HepG2 (cell line): Measurements from ENCODE around the gene SCGB2B2. TPM values are rescaled to one million over a fixed set of nuclear protein-coding genes. Genes with fewer than 3 reads are reported as not detected.

Experiments
- BHLHE40 ChIP-seq: IDR thresholded peaks from 2 replicates; pipeline ENCODE4 v1.6.1; 2011; ENCODE audit warnings: low read length, improper control_type of control experiment
- DNMT1 ChIP-seq: sonication (generic); formaldehyde crosslinking; IDR thresholded peaks from 2 replicates; pipeline ENCODE4 v1.5.1; 2020; ENCODE audit warnings: mild to moderate bottlenecking, missing genetic modification reagents
- FIP1L1 ChIP-seq: fragments of 200-400 bp; formaldehyde crosslinking; IDR thresholded peaks from 2 replicates; pipeline ENCODE4 v1.6.1; 2018; ENCODE audit warnings: low read depth, mild to moderate bottlenecking, low read length, moderate library complexity, borderline replicate concordance; ENCODE audit not compliant: insufficient read depth
- GMEB1 ChIP-seq: sonication (generic); formaldehyde crosslinking; IDR thresholded peaks from 2 replicates; pipeline ENCODE4 v1.5.1; 2020; ENCODE audit warnings: missing genetic modification reagents, mild to moderate bottlenecking, borderline replicate concordance
- HNF1B ChIP-seq: sonication (generic); formaldehyde crosslinking; IDR thresholded peaks from 2 replicates; pipeline ENCODE4 v1.5.1; 2020; ENCODE audit warnings: mild to moderate bottlenecking, moderate library complexity, missing genetic modification reagents
- HNF4A ChIP-seq: sonication (generic); formaldehyde crosslinking; IDR thresholded peaks from 2 replicates; pipeline ENCODE4 v1.4.0; 2020; ENCODE audit warnings: missing genetic modification reagents
- IKZF5 ChIP-seq: IDR thresholded peaks from 2 replicates; pipeline ENCODE4 v1.6.1; 2018; ENCODE audit warnings: missing genetic modification reagents, mild to moderate bottlenecking, missing compliant biosample characterization
- IRF2 ChIP-seq: IDR thresholded peaks from 2 replicates; pipeline ENCODE4 v1.6.1; 2018; ENCODE audit warnings: missing genetic modification reagents, missing compliant biosample characterization
- ISL2 ChIP-seq: sonication (generic); formaldehyde crosslinking; IDR thresholded peaks from 2 replicates; pipeline ENCODE4 v1.5.0; 2020; ENCODE audit warnings: missing genetic modification reagents
- NFRKB ChIP-seq: fragments of 450-650 bp; IDR thresholded peaks from 2 replicates; pipeline ENCODE4 v1.6.1; 2017
- RARA ChIP-seq: IDR thresholded peaks from 2 replicates; pipeline ENCODE4 v1.6.1; 2016; ENCODE audit warnings: missing genetic modification reagents, missing compliant biosample characterization
- REPIN1 ChIP-seq: sonication (generic); formaldehyde crosslinking; IDR thresholded peaks from 2 replicates; pipeline ENCODE4 v1.8.0; 2022; ENCODE audit warnings: missing genetic modification reagents, low read depth, mild to moderate bottlenecking, borderline replicate concordance
- RXRB ChIP-seq: IDR thresholded peaks from 2 replicates; pipeline ENCODE4 v1.6.1; 2016; ENCODE audit warnings: borderline replicate concordance, missing genetic modification reagents, missing compliant biosample characterization
- SALL2 ChIP-seq: sonication (generic); formaldehyde crosslinking; IDR thresholded peaks from 2 replicates; pipeline ENCODE4 v1.8.1; 2023; ENCODE audit warnings: mild to moderate bottlenecking, missing genetic modification reagents, inconsistent platforms
- TBX3 ChIP-seq: fragments of 450-650 bp; IDR thresholded peaks from 2 replicates; pipeline ENCODE4 v1.6.1; 2017; ENCODE audit warnings: antibody characterized with exemption, mild to moderate bottlenecking, inconsistent platforms, borderline replicate concordance
- THRA ChIP-seq: sonication (generic); formaldehyde crosslinking; IDR thresholded peaks from 2 replicates; pipeline ENCODE4 v1.4.0; 2020; ENCODE audit warnings: missing genetic modification reagents, borderline replicate concordance
- TSC22D2 ChIP-seq: sonication (generic); formaldehyde crosslinking; IDR thresholded peaks from 2 replicates; pipeline ENCODE4 v1.5.1; 2020; ENCODE audit warnings: missing genetic modification reagents, mild to moderate bottlenecking, borderline replicate concordance
- ZFP62 ChIP-seq: sonication (generic); formaldehyde crosslinking; IDR thresholded peaks from 2 replicates; pipeline ENCODE4 v1.4.0; 2020; ENCODE audit warnings: missing genetic modification reagents
- ZFX ChIP-seq: sonication (generic); formaldehyde crosslinking; IDR thresholded peaks from 2 replicates; pipeline ENCODE4 v1.4.0; 2020; ENCODE audit warnings: mild to moderate bottlenecking, low read depth, missing genetic modification reagents, moderate library complexity
- ZKSCAN1 ChIP-seq: fragments of 150-350 bp; IDR thresholded peaks from 2 replicates; pipeline ENCODE4 v1.6.1; 2014; ENCODE audit warnings: low read length
- ZNF12 ChIP-seq: sonication (generic); formaldehyde crosslinking; IDR thresholded peaks from 2 replicates; pipeline ENCODE4 v1.5.0; 2020; ENCODE audit warnings: missing genetic modification reagents
- ZNF251 ChIP-seq: sonication (generic); formaldehyde crosslinking; IDR thresholded peaks from 2 replicates; pipeline ENCODE4 v1.9.0; 2021; ENCODE audit warnings: mild to moderate bottlenecking, missing genetic modification reagents
- ZNF260 ChIP-seq: sonication (generic); formaldehyde crosslinking; IDR thresholded peaks from 2 replicates; pipeline ENCODE4 v1.4.0; 2020; ENCODE audit warnings: missing genetic modification reagents, low read depth, mild to moderate bottlenecking, borderline replicate concordance
- ZNF329 ChIP-seq: sonication (generic); formaldehyde crosslinking; IDR thresholded peaks from 2 replicates; pipeline ENCODE4 v1.9.0; 2021; ENCODE audit warnings: low read depth, mild to moderate bottlenecking, missing genetic modification reagents
- ZNF558 ChIP-seq: sonication (generic); formaldehyde crosslinking; IDR thresholded peaks from 2 replicates; pipeline ENCODE4 v1.9.0; 2022; ENCODE audit warnings: mild to moderate bottlenecking, missing genetic modification reagents, borderline replicate concordance
- ZNF816 ChIP-seq: sonication (generic); formaldehyde crosslinking; IDR thresholded peaks from 2 replicates; pipeline ENCODE4 v1.8.0; 2022; ENCODE audit warnings: missing genetic modification reagents, mild to moderate bottlenecking, borderline replicate concordance
- polyA plus RNA-seq, 8 experiments: library from polyadenylated mRNA; depleted of rRNA in 3 of 8; stranded (reverse) in 7 of 8; unstranded in 1 of 8; fragments of >200 nt; fragmentation: Illumina TruSeq in 4 of 8; extraction: Trizol in 4 of 8; gene quantifications; 2 replicates each; pipeline versions ENCODE4 v1.2.1 to v1.2.3, GENCODE V29; 2011 to 2016; ENCODE audit warnings: low read depth in 4 of 8, missing spikeins in 1 of 8, mixed read lengths in 1 of 8; ENCODE audit not compliant: insufficient read depth in 1 of 8
- total RNA-seq, 5 experiments: library from RNA; depleted of rRNA; stranded (reverse); fragments of >200 nt; fragmentation: Illumina TruSeq; extraction: Trizol; gene quantifications; 2 replicates each; pipeline ENCODE4 v1.2.3, GENCODE V29; 2016; ENCODE audit warnings: low read depth in 1 of 5

SCGB2B2 gene
- total and polyA plus RNA-seq, 2 of the 13 experiments (the other 11 are each of a cell fraction or from before 2014, with no cell fraction given): 0.03 TPM; not detected in 1

GRCh38 chr19:34725400-34725799 is 48.4 kb upstream of the SCGB2B2 start (continued):
- no peak for TF ChIP-seq ZKSCAN1
- TF ChIP-seq TSC22D2 (CRISPR knock-in tag): no peak
- no peak for TF ChIP-seq FIP1L1
- peak; percentile 48; the same call in 1 of the 2 replicates for TF ChIP-seq HNF1B
- TF ChIP-seq ZFX (CRISPR knock-in tag): no peak
- TF ChIP-seq DNMT1 (CRISPR knock-in tag): no peak
- 0 out of 2 replicates have a peak, but pooled peaks have one; percentile 31 for TF ChIP-seq IRF2
- no peak for TF ChIP-seq ZNF558 (CRISPR knock-in tag)
- TF ChIP-seq RARA (CRISPR knock-in tag): peak; percentile 92
- TF ChIP-seq RXRB (CRISPR knock-in tag): peak; percentile 89
- no peak for TF ChIP-seq ZFP62 (CRISPR knock-in tag)
- TF ChIP-seq THRA (CRISPR knock-in tag): peak; percentile 63; the same call in 1 of the 2 replicates
- TF ChIP-seq REPIN1 (CRISPR knock-in tag): no peak
- no peak for TF ChIP-seq NFRKB
- TF ChIP-seq SALL2: no peak
- no peak for TF ChIP-seq IKZF5
- no peak for TF ChIP-seq BHLHE40
- peak; percentile 58; the same call in 1 of the 2 replicates for TF ChIP-seq HNF4A (CRISPR knock-in tag)
- TF ChIP-seq GMEB1: no peak
- TF ChIP-seq ZNF329: no peak
- TF ChIP-seq ZNF260 (CRISPR knock-in tag): no peak
- TF ChIP-seq ISL2 (CRISPR knock-in tag): no peak
- no peak for TF ChIP-seq ZNF251 (CRISPR knock-in tag)
- TF ChIP-seq ZNF816 (CRISPR knock-in tag): no peak
- TF ChIP-seq TBX3: no peak
- no peak for TF ChIP-seq ZNF12
